ENCODE results near the gene MOCOS. TPM values are rescaled to one million over a fixed set of nuclear protein-coding genes. Genes with fewer than 3 reads are reported as not detected.

Gene MOCOS, protein sequence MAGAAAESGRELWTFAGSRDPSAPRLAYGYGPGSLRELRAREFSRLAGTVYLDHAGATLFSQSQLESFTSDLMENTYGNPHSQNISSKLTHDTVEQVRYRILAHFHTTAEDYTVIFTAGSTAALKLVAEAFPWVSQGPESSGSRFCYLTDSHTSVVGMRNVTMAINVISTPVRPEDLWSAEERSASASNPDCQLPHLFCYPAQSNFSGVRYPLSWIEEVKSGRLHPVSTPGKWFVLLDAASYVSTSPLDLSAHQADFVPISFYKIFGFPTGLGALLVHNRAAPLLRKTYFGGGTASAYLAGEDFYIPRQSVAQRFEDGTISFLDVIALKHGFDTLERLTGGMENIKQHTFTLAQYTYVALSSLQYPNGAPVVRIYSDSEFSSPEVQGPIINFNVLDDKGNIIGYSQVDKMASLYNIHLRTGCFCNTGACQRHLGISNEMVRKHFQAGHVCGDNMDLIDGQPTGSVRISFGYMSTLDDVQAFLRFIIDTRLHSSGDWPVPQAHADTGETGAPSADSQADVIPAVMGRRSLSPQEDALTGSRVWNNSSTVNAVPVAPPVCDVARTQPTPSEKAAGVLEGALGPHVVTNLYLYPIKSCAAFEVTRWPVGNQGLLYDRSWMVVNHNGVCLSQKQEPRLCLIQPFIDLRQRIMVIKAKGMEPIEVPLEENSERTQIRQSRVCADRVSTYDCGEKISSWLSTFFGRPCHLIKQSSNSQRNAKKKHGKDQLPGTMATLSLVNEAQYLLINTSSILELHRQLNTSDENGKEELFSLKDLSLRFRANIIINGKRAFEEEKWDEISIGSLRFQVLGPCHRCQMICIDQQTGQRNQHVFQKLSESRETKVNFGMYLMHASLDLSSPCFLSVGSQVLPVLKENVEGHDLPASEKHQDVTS
- 0.48 and 0.65 TPM in 2 replicates for total RNA-seq

DNA sequence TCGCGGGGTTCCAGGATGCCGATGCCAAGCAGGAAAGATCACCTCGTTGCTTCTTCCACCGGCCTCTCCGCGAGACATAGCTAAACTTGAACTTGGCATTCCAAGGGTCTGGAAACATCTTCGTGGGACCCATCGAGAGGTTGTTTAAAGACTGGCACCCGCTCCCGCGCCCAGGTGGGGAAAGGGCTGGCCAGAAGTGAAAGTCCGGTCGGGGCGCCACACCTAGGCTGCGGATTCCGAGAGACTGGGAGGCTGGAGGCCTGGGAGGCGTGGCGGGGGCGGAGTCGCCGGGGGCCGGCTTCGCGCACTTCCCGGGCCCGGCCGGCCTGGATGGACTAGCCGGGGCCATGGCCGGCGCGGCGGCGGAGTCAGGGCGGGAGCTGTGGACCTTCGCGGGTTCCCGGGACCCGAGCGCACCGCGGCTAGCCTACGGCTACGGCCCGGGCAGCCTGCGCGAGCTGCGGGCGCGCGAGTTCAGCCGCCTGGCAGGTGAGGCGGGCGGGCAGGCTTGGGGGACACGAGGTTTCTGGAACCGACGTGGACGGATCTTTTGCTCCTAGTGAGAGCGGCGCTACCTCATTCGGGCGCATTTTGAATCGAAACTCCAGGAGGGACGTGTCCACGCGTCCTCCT is at the start of gene MOCOS:
Gene MOCOS (plus strand): TSS at position 305 of the 633 bp plus-strand sequence. CDS start 43 bp downstream, at position 348.

DNA sequence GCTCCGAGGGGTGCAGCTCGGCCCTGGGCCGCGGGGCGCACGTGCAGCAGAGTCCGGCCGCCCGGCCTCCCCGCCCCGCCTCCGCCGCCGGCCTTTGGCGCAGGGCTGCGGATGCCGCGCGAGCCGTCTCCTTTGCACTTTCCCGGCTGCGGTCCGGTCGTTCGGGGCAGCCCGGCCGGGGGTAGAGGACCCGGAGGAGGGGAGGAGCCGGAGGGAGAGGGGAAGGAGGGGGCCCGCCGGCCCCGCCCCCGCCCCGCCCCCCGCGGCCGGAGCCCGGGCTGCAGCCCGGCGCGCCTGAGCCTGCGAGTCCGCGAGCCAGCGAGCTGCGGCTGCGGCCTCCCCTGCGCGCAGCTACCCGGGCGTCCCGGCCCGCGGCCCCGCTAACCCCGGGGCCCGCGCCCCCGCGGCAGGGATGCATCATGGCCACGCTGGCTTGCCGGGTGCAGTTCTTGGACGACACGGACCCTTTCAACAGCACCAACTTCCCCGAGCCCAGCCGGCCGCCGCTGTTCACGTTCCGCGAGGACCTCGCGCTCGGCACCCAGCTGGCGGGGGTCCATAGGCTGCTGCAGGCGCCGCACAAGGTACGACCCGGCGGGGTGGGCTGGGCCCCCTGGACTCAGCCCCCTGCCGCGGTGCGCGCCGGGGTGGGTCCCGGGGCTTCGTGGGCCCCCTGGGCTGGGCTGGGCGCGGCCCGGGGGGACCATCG is 110.3 kb downstream of the MOCOS start, which contains the start of gene FHOD3:
Gene FHOD3 (plus strand): TSS at position 297 of the 709 bp plus-strand sequence. CDS start 123 bp downstream, at position 420.

Other genes with a start within 250 kb of the MOCOS start
- 47.4 and 56.2 TPM in 2 replicates for gene RPRD1A, start 119.9 kb upstream of the MOCOS start, total RNA-seq
- 19.6 and 23.4 TPM in 2 replicates for gene SLC39A6, start 58.2 kb upstream of the MOCOS start, total RNA-seq
- 69.1 and 78.1 TPM in 2 replicates for gene ELP2, start 57.6 kb upstream of the MOCOS start, total RNA-seq
- under 0.01 and 0.33 TPM in 2 replicates for gene FHOD3, start 110.2 kb downstream of the MOCOS start, total RNA-seq

Data from vein endothelial cell (primary cell).